Measurements from ENCODE around the gene TEAD3. TPM values are rescaled to one million over a fixed set of nuclear protein-coding genes. Genes with fewer than 3 reads are reported as not detected.

The TEAD3 gene
- total RNA-seq, 1 donor from 2014 or later, result 19.8 TPM

- peaks cover 2 to 17% of the 10 kb centered on the region in 2 donors for H3K36me3 ChIP-seq
- no peaks in the 10 kb centered on the region for H3K27me3 ChIP-seq
- TF ChIP-seq CTCF (IDR thresholded peaks at IDR 0.05), result no peak
- H3K4me3 ChIP-seq, result no peak overlapping the region
- DNase-seq (ENCODE audit: low spot score in 2 of 2), result no peak
- no peak overlapping the region for H3K27ac ChIP-seq
- intact Hi-C loops (cut with DNase I), result no loop called here
- H3K4me1 ChIP-seq, result peaks cover 5 to 14% of the 10 kb centered on the region in 2 donors
- no peaks in the 10 kb centered on the region for H3K9me3 ChIP-seq
Observed at GRCh38 chr6:35465646-35466045, 31.2 kb downstream of the TEAD3 start.

- Histone ChIP-seq H3K27ac (no peak overlapping the region), H3K4me1 (peaks cover 0 to 6% of the 10 kb centered on the region in 2 donors), H3K36me3 (peaks cover 5 to 23% of the 10 kb centered on the region in 2 donors), H3K27me3 (no peaks in the 10 kb centered on the region), H3K9me3 (no peaks in the 10 kb centered on the region), H3K4me3 (no peak overlapping the region)
- TF ChIP-seq CTCF (IDR thresholded peaks at IDR 0.05), result no peak
- intact Hi-C loops (cut with DNase I), result no loop called here
- DNase-seq (ENCODE audit: low spot score in 2 of 2), result no peak
Observed at GRCh38 chr6:35463292-35463691, 33.6 kb downstream of the TEAD3 start.

GRCh38 chr6:35461270-35461669, 35.6 kb downstream of the TEAD3 start:
- Histone ChIP-seq H3K4me3 (no peak overlapping the region), H3K27me3 (no peaks in the 10 kb centered on the region), H3K27ac (no peak overlapping the region), H3K9me3 (no peaks in the 10 kb centered on the region), H3K4me1 (no peaks in the 10 kb centered on the region), H3K36me3 (peaks cover 7 to 31% of the 10 kb centered on the region in 2 donors)
- intact Hi-C loops (cut with DNase I), result no loop called here
- DNase-seq (ENCODE audit: low spot score in 2 of 2), result no peak
- TF ChIP-seq CTCF (IDR thresholded peaks at IDR 0.05), result no peak

DNA sequence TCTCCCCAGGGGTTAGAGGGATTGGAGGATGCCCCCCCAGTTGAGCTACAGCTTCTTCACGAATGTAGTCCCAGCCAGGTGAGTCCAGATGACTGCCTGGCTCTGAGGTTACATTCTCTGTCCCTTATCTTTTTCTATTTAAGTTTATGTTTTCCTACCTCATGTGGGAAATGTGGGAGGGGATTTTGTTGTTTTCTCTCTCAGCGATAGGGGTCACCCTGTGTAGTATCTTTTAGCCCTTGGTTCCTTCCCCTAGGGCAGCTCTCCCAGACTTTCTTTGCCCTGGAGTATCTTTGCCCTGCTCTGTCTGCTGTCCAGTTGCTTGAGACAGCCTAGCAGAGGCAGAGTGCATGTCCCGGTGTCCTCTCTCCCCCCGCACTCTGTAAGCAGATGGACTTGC, 39.0 kb downstream of the TEAD3 start:
- Histone ChIP-seq H3K27me3 (no peaks in the 10 kb centered on the region), H3K9me3 (no peaks in the 10 kb centered on the region), H3K27ac (no peak overlapping the region), H3K4me1 (no peaks in the 10 kb centered on the region), H3K4me3 (no peak overlapping the region), H3K36me3 (peaks cover 7 to 27% of the 10 kb centered on the region in 2 donors)
- DNase-seq (ENCODE audit: low spot score in 2 of 2), result no peak
- intact Hi-C loops (cut with DNase I), result no loop called here
- no peak for TF ChIP-seq CTCF (IDR thresholded peaks at IDR 0.05)

- no peak overlapping the region for H3K4me3 ChIP-seq
- peaks cover 7 to 16% of the 10 kb centered on the region in 2 donors for H3K36me3 ChIP-seq
- no peak overlapping the region for H3K27ac ChIP-seq
Observed at GRCh38 chr6:35454391-35455110, 42.3 kb downstream of the TEAD3 start.

More at GRCh38 chr6:35454391-35455110, 42.3 kb downstream of the TEAD3 start:
- intact Hi-C loops (cut with DNase I), result loop anchor here (5.0 kb wide), 1 partner anchor 278 kb away; no protein-coding TSS in a partner anchor
- DNase-seq (ENCODE audit: low spot score in 2 of 2), result no peak
- no peaks in the 10 kb centered on the region for H3K9me3 ChIP-seq
- H3K4me1 ChIP-seq, result no peaks in the 10 kb centered on the region
- H3K27me3 ChIP-seq, result no peaks in the 10 kb centered on the region
- TF ChIP-seq CTCF (IDR thresholded peaks at IDR 0.05), result no peak

Measured in ascending aorta (tissue), 2 donors.